Aorta (tissue), 5 donors: ENCODE data around the gene MESD. TPM values are rescaled to one million over a fixed set of nuclear protein-coding genes. Genes with fewer than 3 reads are reported as not detected.
"Not testable (repeated sequence)": the region's sequence is repeated elsewhere in the genome, so short reads cannot be mapped to it uniquely, and the experiment has no call there.

ENCODE experiments used
- ATAC-seq: fragments of 200-7000 bp; cut with Tn5 transposase; one replicate; pipeline ENCODE4 v1.9.1; 2022; ENCODE audit warnings: moderate library complexity; ENCODE audit not compliant: low FRiP score
- DNase-seq, 2 donors: peaks; one replicate each; pipeline ENCODE4 v3.0.0-alpha.2; 2020
- H3K27ac ChIP-seq, 2 donors: one replicate each; pipeline ENCODE4 v1.5.1; 2013; ENCODE audit warnings: low read length in 2 of 2, mild to moderate bottlenecking in 2 of 2, moderate library complexity in 2 of 2, control low read depth in 1 of 2, inconsistent platforms in 1 of 2, low read depth in 1 of 2
- H3K27me3 ChIP-seq, 2 donors: one replicate each; pipeline ENCODE4 v1.6.1; 2013; ENCODE audit warnings: control low read depth in 1 of 2, low read length in 1 of 2, mild to moderate bottlenecking in 1 of 2, moderate library complexity in 1 of 2; ENCODE audit not compliant: insufficient read depth in 2 of 2, control insufficient read depth in 1 of 2
- H3K36me3 ChIP-seq, 2 donors: one replicate each; pipeline ENCODE4 v1.6.1; 2013; ENCODE audit warnings: control low read depth in 1 of 2, low read length in 1 of 2, mild to moderate bottlenecking in 1 of 2; ENCODE audit not compliant: insufficient read depth in 2 of 2, control insufficient read depth in 1 of 2
- H3K4me1 ChIP-seq, 2 donors: one replicate each; pipeline ENCODE4 v1.6.1; 2013; ENCODE audit warnings: low read length in 2 of 2, control low read depth in 1 of 2, mild to moderate bottlenecking in 1 of 2, moderate library complexity in 1 of 2; ENCODE audit not compliant: insufficient read depth in 2 of 2, control insufficient read depth in 1 of 2
- H3K4me3 ChIP-seq, 2 donors: one replicate each; pipeline ENCODE4 v1.5.1; 2013; ENCODE audit warnings: low read length in 2 of 2, control low read depth in 1 of 2, mild to moderate bottlenecking in 1 of 2
- H3K9me3 ChIP-seq: one replicate; pipeline ENCODE4 v1.6.1; 2013; ENCODE audit warnings: mild to moderate bottlenecking, low read length; ENCODE audit not compliant: control insufficient read depth
- WGBS, 2 donors: extraction: QIAGEN DNeasy Blood & Tissue Kit; methylation state at CpG; one replicate each; pipeline ENCODE4 v1.1.7; 2013; 5-methylcytosine and 5-hydroxymethylcytosine counted together
- intact Hi-C, 2 donors: fragments of 100-400 bp; cut with DNase I; formaldehyde crosslinking; loops; one replicate each; pipeline versions ENCODE4 v1.14.2 to v1.15.0; 2022
- polyA plus RNA-seq, 2 donors: library from polyadenylated mRNA; stranded (reverse); fragments of 200-250 nt; gene quantifications; one replicate each; pipeline ENCODE4 v1.2.3, GENCODE V29; 2013
- total RNA-seq, 2 donors: library from RNA; stranded (reverse); fragmentation: NEBNext Ultra II Directional; extraction: Animal tissue kit (Norgen Biotek cat#: 25700); gene quantifications; one replicate each; pipeline ENCODE4 v1.2.1, GENCODE V29; 2021
- donor health status: healthy with polysubstance abuse.
- donor health status: Bipolar disorder and iron deficiency.
- donor health status: DM: no; HTN: no; CAD: no.
- donor health status: DM: no; HTN: no; CAD: no.
- donor health status: DM: yes; HTN: yes; CAD: no.

The MESD gene
- total and polyA plus RNA-seq, 4 donors: 11.2 to 31.0 (median 20.1) TPM

GRCh38 chr15:80967991-80968510 is 21.6 kb downstream of the MESD start:
- DNase-seq (no peak), ATAC-seq (no peak)
- peaks cover 0 to 2% of the 10 kb centered on the region in 2 donors for H3K36me3 ChIP-seq
- no peak overlapping the region for H3K27ac ChIP-seq
- H3K9me3 ChIP-seq: no peaks in the 10 kb centered on the region
- H3K4me3 ChIP-seq: no peak overlapping the region
- intact Hi-C loops: loop anchor here in 1 of 2 donors (5.0 kb wide), 1 partner anchor 511 kb away; no protein-coding TSS in a partner anchor
- H3K27me3 ChIP-seq: no peaks in the 10 kb centered on the region
- WGBS, 2 donors: 88 to 96% methylated on average over 4 of the region's 4 CpGs
- no peaks in the 10 kb centered on the region for H3K4me1 ChIP-seq

DNA sequence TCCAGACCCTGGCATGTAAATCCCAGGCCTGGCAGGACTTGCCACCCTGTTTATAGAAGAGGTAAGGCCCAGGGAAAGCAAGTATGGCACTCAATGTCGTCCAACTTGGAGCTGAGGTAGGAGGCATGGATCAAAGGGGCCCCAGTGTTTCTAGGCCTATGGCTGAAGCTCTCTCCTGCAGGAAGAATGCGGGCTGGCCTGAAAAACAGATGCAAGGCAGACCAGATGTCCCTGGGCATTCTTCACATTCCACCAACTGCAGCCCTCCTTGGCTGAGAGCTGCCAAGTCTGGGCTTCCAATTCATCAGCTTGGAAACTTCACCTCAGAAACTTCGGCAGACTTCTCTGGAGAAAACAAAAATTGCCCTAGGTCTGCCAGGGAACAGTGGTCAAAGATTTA is 22.2 kb downstream of the MESD start:
- H3K27me3 ChIP-seq: no peaks in the 10 kb centered on the region
- H3K36me3 ChIP-seq: peaks cover 0 to 2% of the 10 kb centered on the region in 2 donors
- no peak for ATAC-seq
- no peak for DNase-seq
- H3K27ac ChIP-seq: no peak overlapping the region
- H3K9me3 ChIP-seq: no peaks in the 10 kb centered on the region
- no peak overlapping the region for H3K4me3 ChIP-seq
- 30 to 33% methylated on average over 3 of the region's 3 CpGs for WGBS, 2 donors
- H3K4me1 ChIP-seq: no peaks in the 10 kb centered on the region
- intact Hi-C loops: loop anchor here in 1 of 2 donors (5.0 kb wide), 1 partner anchor 510 kb away; no protein-coding TSS in a partner anchor

GRCh38 chr15:80966431-80967197 is 23.0 kb downstream of the MESD start:
- H3K4me1 ChIP-seq: no peaks in the 10 kb centered on the region
- H3K27me3 ChIP-seq: no peaks in the 10 kb centered on the region
- no peak overlapping the region for H3K4me3 ChIP-seq
- H3K36me3 ChIP-seq: peaks cover 0 to 2% of the 10 kb centered on the region in 2 donors
- H3K9me3 ChIP-seq: no peaks in the 10 kb centered on the region
- 90 to 91% methylated on average over 8 of the region's 8 CpGs for WGBS, 2 donors
- no peak overlapping the region for H3K27ac ChIP-seq
- intact Hi-C loops: loop anchor here in 1 of 2 donors (5.0 kb wide), 1 partner anchor 509 kb away; no protein-coding TSS in a partner anchor
- ATAC-seq (no peak), DNase-seq (no peak)

DNA sequence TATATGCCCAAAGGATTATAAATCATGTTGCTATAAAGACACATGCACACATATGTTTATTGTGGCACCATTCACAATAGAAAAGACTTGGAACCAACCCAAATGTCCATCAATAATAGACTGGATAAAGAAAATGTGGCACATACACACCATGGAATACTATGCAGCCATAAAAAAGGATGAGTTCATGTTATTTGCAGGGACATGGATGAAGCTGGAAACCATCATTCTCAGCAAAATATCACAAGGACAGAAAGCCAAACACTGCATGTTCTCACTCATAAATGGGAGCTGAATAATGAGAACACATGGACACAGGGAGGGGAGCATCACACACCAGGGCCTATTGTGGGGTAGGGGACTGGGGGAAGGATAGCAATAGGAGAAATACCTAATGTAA is 24.2 kb downstream of the MESD start:
- not testable (repeated sequence) for ATAC-seq, H3K4me3 ChIP-seq, H3K36me3 ChIP-seq, H3K4me1 ChIP-seq, DNase-seq, H3K27me3 ChIP-seq, H3K27ac ChIP-seq, H3K9me3 ChIP-seq
- intact Hi-C loops: loop anchor here in 1 of 2 donors (5.0 kb wide), 1 partner anchor 508 kb away; no protein-coding TSS in a partner anchor

DNA sequence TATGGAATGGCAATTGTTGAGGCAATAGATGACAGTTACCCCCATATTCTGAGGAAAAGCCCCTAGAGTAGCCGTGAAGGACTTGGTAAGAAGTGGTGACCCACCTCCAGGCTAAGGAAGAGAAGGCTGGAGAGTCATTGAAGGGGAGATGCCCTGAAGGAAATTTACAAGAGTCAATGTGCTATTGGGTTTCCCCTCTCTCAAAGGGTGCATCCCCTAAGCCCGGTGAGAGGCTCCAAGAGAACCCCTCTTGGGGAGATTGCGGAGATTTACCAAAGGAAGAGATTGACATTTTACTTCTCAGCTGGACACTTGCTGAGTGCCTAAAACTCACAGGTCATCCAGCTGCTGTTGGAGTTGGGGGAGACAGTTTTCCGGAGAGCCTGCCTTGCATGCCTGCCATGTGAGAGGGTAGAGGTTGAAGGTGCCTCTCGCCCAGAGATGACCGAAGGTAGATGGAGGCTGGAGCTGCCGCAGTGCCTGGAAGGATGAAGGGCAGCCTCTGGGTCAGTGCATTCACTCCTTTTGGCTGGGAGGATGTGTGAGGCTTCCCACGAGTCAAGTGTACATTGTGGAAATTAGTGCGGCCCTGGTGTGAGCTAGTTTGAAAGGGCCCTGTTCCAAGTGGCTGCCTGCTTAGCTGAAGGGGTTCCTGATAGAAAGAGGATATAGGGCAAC is 30.7 kb downstream of the MESD start:
- ATAC-seq (no peak), DNase-seq (no peak)
- intact Hi-C loops: no loop called here
- Histone ChIP-seq H3K36me3 (peaks cover 1 to 4% of the 10 kb centered on the region in 2 donors), H3K4me3 (no peak overlapping the region), H3K27ac (no peak overlapping the region), H3K9me3 (no peaks in the 10 kb centered on the region), H3K4me1 (peaks cover 0 to 3% of the 10 kb centered on the region in 2 donors), H3K27me3 (no peaks in the 10 kb centered on the region)
- WGBS, 2 donors: 98 to 99% methylated on average over 9 of the region's 9 CpGs

DNA sequence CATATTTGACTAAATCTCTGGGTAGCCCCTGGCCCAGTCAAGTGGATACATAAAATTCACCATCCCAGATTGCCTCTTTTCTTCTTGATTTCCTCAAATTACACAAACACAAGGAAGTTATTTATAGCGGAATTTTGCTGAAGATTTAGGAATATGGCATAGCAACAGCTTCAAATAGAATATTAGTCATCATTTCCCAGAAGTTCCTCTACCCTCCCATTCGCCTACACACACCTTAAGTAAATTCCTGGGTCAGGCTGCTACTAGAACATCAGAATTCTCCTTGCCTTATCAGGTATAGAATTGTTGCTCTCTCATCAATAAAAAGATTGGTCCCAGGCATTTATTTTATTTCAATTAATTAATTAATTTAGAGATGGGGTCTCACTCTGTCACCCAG is 31.6 kb downstream of the MESD start:
- WGBS, 2 donors: 85 to 86% methylated on average over 2 of the region's 2 CpGs
- peaks cover 0 to 3% of the 10 kb centered on the region in 2 donors for H3K4me1 ChIP-seq
- H3K4me3 ChIP-seq: no peak overlapping the region
- DNase-seq (no peak), ATAC-seq (no peak)
- no peaks in the 10 kb centered on the region for H3K27me3 ChIP-seq
- peaks cover 1 to 4% of the 10 kb centered on the region in 2 donors for H3K36me3 ChIP-seq
- intact Hi-C loops: no loop called here
- no peak overlapping the region for H3K27ac ChIP-seq
- no peaks in the 10 kb centered on the region for H3K9me3 ChIP-seq

DNA sequence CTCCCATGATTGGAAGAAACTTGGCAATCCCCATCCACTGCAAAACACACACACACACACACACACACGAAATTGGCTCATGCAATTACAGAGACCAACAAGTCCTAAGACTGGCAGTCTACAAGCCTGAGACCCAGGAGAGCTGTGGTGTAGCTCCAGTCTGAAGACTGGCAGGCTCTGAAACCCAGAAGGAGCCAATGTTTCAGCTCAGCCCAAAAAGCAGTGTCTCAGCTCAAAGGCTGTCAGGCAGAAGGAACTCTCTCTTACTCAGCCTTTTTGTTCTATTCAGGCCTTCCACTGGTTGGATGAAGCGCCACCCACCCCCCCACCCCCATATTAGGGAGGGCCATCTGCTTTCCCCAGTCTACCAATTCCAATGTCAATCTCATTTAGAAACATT is 32.1 kb downstream of the MESD start:
- WGBS, 2 donors: 76 to 83% methylated on average over 2 of the region's 2 CpGs
- intact Hi-C loops: no loop called here
- no peak overlapping the region for H3K27ac ChIP-seq

DNA sequence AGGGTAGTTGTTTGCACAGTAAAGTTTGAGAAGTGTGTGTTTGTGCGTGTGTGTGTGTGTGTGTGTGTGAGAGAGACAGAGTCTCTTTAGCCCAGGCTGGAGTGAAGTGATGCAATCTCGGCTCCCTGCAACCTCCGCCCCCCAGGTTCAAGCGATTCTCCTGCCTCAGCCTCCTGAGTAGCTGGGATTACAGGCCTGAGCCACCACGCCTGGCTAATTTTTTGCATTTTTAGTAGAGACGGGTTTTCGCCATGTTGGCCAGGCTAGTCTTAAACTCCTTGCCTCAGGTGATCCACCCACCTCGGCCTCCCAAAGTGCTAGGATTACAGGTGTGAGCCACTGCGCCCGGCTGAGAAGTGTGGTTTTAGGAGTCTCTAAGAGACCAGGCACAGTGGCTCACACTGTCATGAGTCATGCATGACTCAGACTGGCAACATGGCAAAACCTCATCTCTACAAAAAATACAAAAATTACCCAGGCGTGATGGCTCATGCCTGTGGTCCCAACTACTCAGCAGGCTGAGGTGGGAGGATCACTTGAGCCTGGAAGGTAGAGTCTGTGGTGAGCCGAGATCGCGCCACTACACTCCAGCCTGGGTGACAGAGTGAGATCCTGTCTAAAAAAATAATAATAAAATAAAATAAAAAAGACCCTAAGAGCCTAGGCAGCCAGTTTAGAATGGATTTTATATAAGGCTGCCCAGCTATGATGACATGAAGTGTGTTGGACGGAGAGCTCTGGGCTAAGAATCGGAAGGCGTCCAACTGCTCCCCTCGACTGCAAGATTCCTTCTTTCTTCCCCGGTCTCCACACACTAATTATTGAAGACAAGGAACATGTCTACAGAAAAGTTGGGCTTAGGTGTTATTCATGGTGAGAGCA is 33.8 kb downstream of the MESD start:
- intact Hi-C loops: not testable (repeated sequence)

More for the DNA sequence above, 32.1 kb downstream of the MESD start:
- ATAC-seq (no peak), DNase-seq (no peak)
- Histone ChIP-seq H3K27me3 (no peaks in the 10 kb centered on the region), H3K9me3 (no peaks in the 10 kb centered on the region), H3K4me1 (peaks cover 0 to 3% of the 10 kb centered on the region in 2 donors), H3K4me3 (no peak overlapping the region), H3K36me3 (peaks cover 1 to 4% of the 10 kb centered on the region in 2 donors)

More for the DNA sequence above, 33.8 kb downstream of the MESD start:
- 83 to 85% methylated on average over 19 of the region's 19 CpGs for WGBS, 2 donors
- H3K27ac ChIP-seq, H3K9me3 ChIP-seq, H3K4me3 ChIP-seq, H3K36me3 ChIP-seq, DNase-seq, H3K27me3 ChIP-seq, ATAC-seq, H3K4me1 ChIP-seq: not testable (repeated sequence)
